HCT116 (cell line): ENCODE results near the gene CCT5. TPM values are rescaled to one million over a fixed set of nuclear protein-coding genes. Genes with fewer than 3 reads are reported as not detected.

Experiments
- ATAC-seq: fragments of 200-7000 bp; cut with Tn5 transposase; 2 replicates; pipeline ENCODE4 v1.9.1; 2020; ENCODE audit warnings: mild to moderate bottlenecking, moderate library complexity
- BruUV-seq: library from RNA; stranded (reverse); fragments of 400-500 nt; replicated peaks from 2 replicates; lab custom pipeline; 2021; lab: Mats Ljungman, UMichigan
- CTCF ChIA-PET: fragments of 300-600 bp; sonication (Branson Sonifier 250); formaldehyde crosslinking; loops from one replicate; lab custom pipeline; 2021; ENCODE audit warnings: antibody characterized with exemption; lab: Charles Lee
- POLR2A ChIA-PET: fragments of 300-600, 350-600 bp; sonication (Branson Sonifier 250); formaldehyde crosslinking; loops from one replicate; lab custom pipeline; 2021; ENCODE audit warnings: antibody characterized with exemption; lab: Charles Lee
- RAD21 ChIA-PET, 2 experiments: fragments of 300-600 bp; sonication (Branson Sonifier 250); formaldehyde crosslinking; loops; one replicate each; lab custom pipeline; 2023; ENCODE audit warnings: low total read pairs in 2 of 2; ENCODE audit not compliant: uncharacterized antibody in 2 of 2, unreplicated experiment in 2 of 2, low non-redundant PET in 1 of 2; lab: Charles Lee
- DNase-seq: peaks from one replicate; pipeline ENCODE4 v3.0.0-alpha.2; 2010; ENCODE audit warnings: low read depth, low spot score
- H2AFZ ChIP-seq: fragments of 200-600 bp; shearing (Covaris generic), sonication (generic); 2 replicates; pipeline ENCODE4 v1.6.1; 2017; ENCODE audit warnings: low read depth, mixed run types, mixed read lengths, antibody characterized with exemption, low read length; ENCODE audit not compliant: poor library complexity, severe bottlenecking
- H3K27ac ChIP-seq: 2 replicates; pipeline ENCODE4 v1.5.1; 2012; ENCODE audit warnings: low read depth, low read length
- H3K27me3 ChIP-seq: fragments of 200-600 bp; sonication (generic); 2 replicates; pipeline ENCODE4 v1.6.1; 2016; ENCODE audit warnings: mixed run types, low read length, mixed read lengths; ENCODE audit not compliant: insufficient read depth
- H3K36me3 ChIP-seq, 2 experiments: fragments of 200-500 bp in 1 of 2; fragments of 200-600 bp in 1 of 2; sonication (Bioruptor generic) in 1 of 2; sonication (generic) in 1 of 2; 2 replicates each; pipeline versions ENCODE4 v1.5.1 to v1.6.1; 2014 to 2016; ENCODE audit warnings: low read length in 2 of 2, inconsistent platforms in 1 of 2, mixed read lengths in 1 of 2, mixed run types in 1 of 2; ENCODE audit not compliant: insufficient read depth in 2 of 2, control insufficient read depth in 1 of 2
- H3K4me1 ChIP-seq, 2 experiments: fragments of 200-600 bp in 1 of 2; sonication (generic) in 1 of 2; 2 replicates each; pipeline versions ENCODE4 v1.5.1 to v1.6.1; 2012 to 2017; ENCODE audit warnings: low read length in 2 of 2, inconsistent platforms in 1 of 2, mild to moderate bottlenecking in 1 of 2, mixed read lengths in 1 of 2, mixed run types in 1 of 2, moderate library complexity in 1 of 2; ENCODE audit not compliant: insufficient read depth in 2 of 2, control insufficient read depth in 1 of 2
- H3K4me2 ChIP-seq: fragments of 200-600 bp; sonication (generic); 2 replicates; pipeline ENCODE4 v1.6.1; 2017; ENCODE audit warnings: mixed run types, low read length, mixed read lengths
- H3K4me3 ChIP-seq, 2 experiments: fragments of 200-600 bp in 1 of 2; sonication (generic) in 1 of 2; replicated peaks in 1 of 2; 2 replicates each; pipeline ENCODE4 v1.5.1; 2011 to 2016; ENCODE audit warnings: low read length in 2 of 2, control low read depth in 1 of 2, low read depth in 1 of 2, mild to moderate bottlenecking in 1 of 2, mixed read lengths in 1 of 2, mixed run types in 1 of 2
- H3K79me2 ChIP-seq: fragments of 200-600 bp; sonication (generic); 2 replicates; pipeline ENCODE4 v1.6.1; 2017; ENCODE audit warnings: mild to moderate bottlenecking, mixed run types, low read length, moderate library complexity, mixed read lengths; ENCODE audit not compliant: insufficient read depth
- H3K9ac ChIP-seq: fragments of 200-600 bp; sonication (generic); 2 replicates; pipeline ENCODE4 v1.6.1; 2016; ENCODE audit warnings: low read length, mixed read lengths
- H3K9me2 ChIP-seq: fragments of 200-600 bp; sonication (generic), shearing (Covaris generic); 2 replicates; pipeline ENCODE4 v1.6.1; 2017; ENCODE audit warnings: mixed run types, mild to moderate bottlenecking, moderate library complexity; ENCODE audit not compliant: insufficient read depth
- H3K9me3 ChIP-seq, 2 experiments: fragments of 200-500 bp in 1 of 2; fragments of 200-600 bp in 1 of 2; sonication (Bioruptor generic) in 1 of 2; sonication (generic) in 1 of 2; 2 replicates each; pipeline ENCODE4 v1.6.1; 2014 to 2017; ENCODE audit warnings: low read length in 2 of 2, mixed read lengths in 2 of 2, inconsistent platforms in 1 of 2, low read depth in 1 of 2, mild to moderate bottlenecking in 1 of 2, mixed run types in 1 of 2, moderate library complexity in 1 of 2; ENCODE audit not compliant: control insufficient read depth in 1 of 2, insufficient read depth in 1 of 2
- H4K20me1 ChIP-seq: fragments of 200-600 bp; sonication (generic), shearing (Covaris generic); 2 replicates; pipeline ENCODE4 v1.6.1; 2017; ENCODE audit warnings: mixed run types, mild to moderate bottlenecking, moderate library complexity; ENCODE audit not compliant: insufficient read depth
- ATF3 ChIP-seq: IDR thresholded peaks from 2 replicates; pipeline ENCODE4 v1.6.1; 2012
- CBX3 ChIP-seq: IDR thresholded peaks from 2 replicates; pipeline ENCODE4 v1.6.1; 2012; ENCODE audit warnings: low read depth
- CTCF ChIP-seq, 3 experiments: fragments of 200-600 bp in 1 of 3; sonication (generic) in 1 of 3; IDR thresholded peaks in 2 of 3; conservative IDR thresholded peaks in 1 of 3; 2 replicates each; pipeline ENCODE4 v1.5.1; 2012 to 2017; ENCODE audit warnings: low read depth in 2 of 3, low read length in 2 of 3, antibody characterized with exemption in 1 of 3, borderline replicate concordance in 1 of 3, control low read depth in 1 of 3, mild to moderate bottlenecking in 1 of 3, mixed read lengths in 1 of 3, mixed run types in 1 of 3, moderate library complexity in 1 of 3; ENCODE audit not compliant: insufficient read depth in 1 of 3
- EGR1 ChIP-seq: IDR thresholded peaks from 2 replicates; pipeline ENCODE4 v1.6.1; 2012; ENCODE audit warnings: low read depth
- ELF1 ChIP-seq: IDR thresholded peaks from 2 replicates; pipeline ENCODE4 v1.6.1; 2012; ENCODE audit warnings: low read depth, borderline replicate concordance
- EZH2 ChIP-seq: fragments of 200-600 bp; sonication (generic); IDR thresholded peaks from 2 replicates; pipeline ENCODE4 v1.6.1; 2017; ENCODE audit warnings: antibody characterized with exemption, mixed run types
- EZH2phosphoT487 ChIP-seq: fragments of 200-600 bp; IDR thresholded peaks from 2 replicates; pipeline ENCODE4 v1.6.1; 2018; ENCODE audit warnings: antibody characterized with exemption, borderline replicate concordance
- JUND ChIP-seq: IDR thresholded peaks from 2 replicates; pipeline ENCODE4 v1.6.1; 2012
- MAX ChIP-seq: IDR thresholded peaks from 2 replicates; pipeline ENCODE4 v1.6.1; 2012
- POLR2AphosphoS5 ChIP-seq: IDR thresholded peaks from 2 replicates; pipeline ENCODE4 v1.6.1; 2011; ENCODE audit warnings: mild to moderate bottlenecking, low read depth, low read length, moderate library complexity
- SIN3A ChIP-seq: IDR thresholded peaks from 2 replicates; pipeline ENCODE4 v1.6.1; 2012; ENCODE audit warnings: low read depth
- TCF7L2 ChIP-seq: IDR thresholded peaks from 2 replicates; pipeline ENCODE4 v1.7.0; 2011; ENCODE audit warnings: borderline replicate concordance, inconsistent platforms; ENCODE audit not compliant: insufficient read depth, insufficient read length; ENCODE audit errors: extremely low read depth
- ZBTB33 ChIP-seq: IDR thresholded peaks from 2 replicates; pipeline ENCODE4 v1.6.1; 2011; ENCODE audit warnings: mild to moderate bottlenecking, low read length, moderate library complexity; ENCODE audit not compliant: insufficient replicate concordance; ENCODE audit errors: extremely low read depth
- ZFX ChIP-seq: fragments of 450-650 bp; IDR thresholded peaks from 2 replicates; pipeline ENCODE4 v1.6.1; 2017
- intact Hi-C: fragments of 100-400 bp; cut with micrococcal nuclease; formaldehyde crosslinking; loops from 2 replicates; pipeline ENCODE4 v1.10.0; 2022
- total RNA-seq: library from RNA; stranded (reverse); gene quantifications from one replicate; pipeline ENCODE4 v1.2.1, GENCODE V29; 2021; ENCODE audit not compliant: unreplicated experiment

The CCT5 gene
- total RNA-seq, 1 experiment from 2014 or later, result 489 TPM

GRCh38 chr5:10278658-10279279 is 28.7 kb downstream of the CCT5 start:
- Histone ChIP-seq H3K4me2 (no peak overlapping the region), H2AFZ (no peak overlapping the region), H4K20me1 (no peaks in the 10 kb centered on the region), H3K27ac (no peak overlapping the region), H3K79me2 (no peaks in the 10 kb centered on the region), H3K36me3 (no peaks in the 10 kb centered on the region), H3K9me2 (no peaks in the 10 kb centered on the region), H3K27me3 (no peaks in the 10 kb centered on the region), H3K9me3 (no peaks in the 10 kb centered on the region), H3K4me1 (0 out of 4 replicates have a peak, but pooled peaks cover 0 to 2% of the 10 kb centered on the region in 2 experiments), H3K4me3 (no peak overlapping the region), H3K9ac (no peak overlapping the region)
- ChIA-PET RAD21 (no interaction called here), CTCF (no interaction called here), POLR2A (no interaction called here)
- intact Hi-C loops, result no loop called here
- ATAC-seq (no peak), DNase-seq (no peak)
- TF ChIP-seq JUND (no peak), ELF1 (no peak), CBX3 (no peak), POLR2AphosphoS5 (no peak), ZBTB33 (no peak), EGR1 (no peak), CTCF (IDR thresholded peaks at IDR 0.05 in 2 of 3, conservative IDR thresholded peaks at IDR 0.05 in 1 of 3; ENCODE audit: borderline replicate concordance in 1 of 3, insufficient read depth in 1 of 3, low read depth in 2 of 3, low read length in 2 of 3) (no peak), ZFX (no peak), EZH2 (no peak), EZH2phosphoT487 (no peak), ATF3 (no peak), SIN3A (no peak), MAX (no peak), TCF7L2 (no peak)
- no TSS peak for BruUV-seq
